PC-3 (cell line): ENCODE measurements around the gene BCL2L15.

Source experiments
- CTCF ChIP-seq: fragments of 300-600 bp; sonication (generic); conservative IDR thresholded peaks from 2 replicates; pipeline ENCODE4 v1.5.1; 2017; ENCODE audit warnings: antibody characterized with exemption, low read depth, mild to moderate bottlenecking, low read length
- EZH2 ChIP-seq: fragments of 300-600 bp; sonication (generic); IDR thresholded peaks from one replicate; pipeline ENCODE4 v1.6.1; 2017; ENCODE audit warnings: antibody characterized with exemption, mild to moderate bottlenecking, low read length; ENCODE audit not compliant: unreplicated experiment

DNA sequence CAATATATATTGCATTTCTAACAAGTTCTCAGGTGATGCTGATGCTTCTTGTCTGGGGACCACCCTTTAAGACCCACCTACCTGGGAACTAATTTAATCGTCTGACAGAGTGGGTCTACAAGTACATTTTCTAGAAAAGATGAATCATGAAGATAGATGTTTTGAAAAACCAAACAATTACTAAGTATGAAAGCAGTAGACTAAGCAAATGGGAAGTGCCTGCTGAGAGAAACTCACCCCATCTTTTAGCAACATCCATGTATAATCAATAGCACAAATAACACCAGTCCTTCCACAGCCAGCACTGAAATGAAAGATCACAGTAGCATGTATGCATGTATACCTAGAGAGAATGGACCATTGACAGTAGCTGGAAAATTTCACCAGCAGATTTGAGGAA is 33.1 kb downstream of the BCL2L15 start:
- TF ChIP-seq CTCF (no peak), EZH2 (no peak)
